ENCODE data around the gene TTBK2. TPM values are rescaled to one million over a fixed set of nuclear protein-coding genes. Genes with fewer than 3 reads are reported as not detected.

The TTBK2 gene
- total and polyA plus RNA-seq, 10 of the 15 experiments (the other 5 are each of a cell fraction or from before 2014, with no cell fraction given) = 0.66 to 9.1 (median 3.7) TPM

DNA sequence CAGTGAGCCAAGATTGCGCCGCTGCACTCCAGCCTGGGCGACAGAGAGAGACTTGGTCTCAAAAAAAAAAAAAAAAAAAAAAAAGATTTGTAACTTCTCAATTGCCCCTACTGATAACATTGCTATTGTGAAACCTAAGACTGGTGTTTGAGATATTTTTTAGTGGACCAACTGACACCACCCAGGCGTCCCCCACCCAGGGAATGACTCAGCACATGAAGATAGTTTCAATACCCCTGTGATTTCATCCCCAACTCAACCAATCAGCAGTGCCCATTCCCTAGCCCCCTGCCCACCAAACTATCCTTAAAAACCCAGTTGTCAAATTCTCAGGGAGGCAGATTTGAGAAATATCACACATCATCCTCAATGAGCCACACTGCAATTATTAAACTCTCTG lies 76.9 kb downstream of the TTBK2 start (continued):
- no peak for TF ChIP-seq CBFB (IDR thresholded peaks at IDR 0.05; ENCODE audit: low read depth)
- no peak for TF ChIP-seq CREB1 (IDR thresholded peaks at IDR 0.05; ENCODE audit: low read depth)
- no peak for TF ChIP-seq MYB (IDR thresholded peaks at IDR 0.05; ENCODE audit: borderline replicate concordance, low read depth, low read length)
- no peak for TF ChIP-seq IRF5 (IDR thresholded peaks at IDR 0.05; ENCODE audit: borderline replicate concordance)
- TF ChIP-seq, protein P1, sequence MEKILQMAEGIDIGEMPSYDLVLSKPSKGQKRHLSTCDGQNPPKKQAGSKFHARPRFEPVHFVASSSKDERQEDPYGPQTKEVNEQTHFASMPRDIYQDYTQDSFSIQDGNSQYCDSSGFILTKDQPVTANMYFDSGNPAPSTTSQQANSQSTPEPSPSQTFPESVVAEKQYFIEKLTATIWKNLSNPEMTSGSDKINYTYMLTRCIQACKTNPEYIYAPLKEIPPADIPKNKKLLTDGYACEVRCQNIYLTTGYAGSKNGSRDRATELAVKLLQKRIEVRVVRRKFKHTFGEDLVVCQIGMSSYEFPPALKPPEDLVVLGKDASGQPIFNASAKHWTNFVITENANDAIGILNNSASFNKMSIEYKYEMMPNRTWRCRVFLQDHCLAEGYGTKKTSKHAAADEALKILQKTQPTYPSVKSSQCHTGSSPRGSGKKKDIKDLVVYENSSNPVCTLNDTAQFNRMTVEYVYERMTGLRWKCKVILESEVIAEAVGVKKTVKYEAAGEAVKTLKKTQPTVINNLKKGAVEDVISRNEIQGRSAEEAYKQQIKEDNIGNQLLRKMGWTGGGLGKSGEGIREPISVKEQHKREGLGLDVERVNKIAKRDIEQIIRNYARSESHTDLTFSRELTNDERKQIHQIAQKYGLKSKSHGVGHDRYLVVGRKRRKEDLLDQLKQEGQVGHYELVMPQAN (conservative IDR thresholded peaks at IDR 0.05) = no peak
- no peak for TF ChIP-seq ZBED1 (IDR thresholded peaks at IDR 0.05; ENCODE audit: borderline replicate concordance)
- TF ChIP-seq BACH1 (IDR thresholded peaks at IDR 0.05; ENCODE audit: borderline replicate concordance) = no peak

- Histone ChIP-seq H3K36me3 (ENCODE audit: control insufficient read depth in 2 of 2, insufficient read depth in 2 of 2, low read length in 1 of 2) (no peaks in the 10 kb centered on the region), H4K20me1 (ENCODE audit: control insufficient read depth, insufficient read depth) (no peaks in the 10 kb centered on the region), H3K27ac (ENCODE audit: control insufficient read depth, insufficient read depth) (no peak overlapping the region), H3K27me3 (replicated peaks in 1 of 2; ENCODE audit: control insufficient read depth in 2 of 2, insufficient read depth in 2 of 2, low read length in 1 of 2) (no peaks in the 10 kb centered on the region), H3K9me3 (replicated peaks; ENCODE audit: control insufficient read depth, insufficient read depth, low read length) (no peaks in the 10 kb centered on the region), H3K79me2 (ENCODE audit: control insufficient read depth, insufficient read depth, low read length) (no peaks in the 10 kb centered on the region), H3K4me2 (ENCODE audit: control insufficient read depth, insufficient read depth) (no peak overlapping the region), H3K4me1 (ENCODE audit: control insufficient read depth, insufficient read depth, low read length) (no peaks in the 10 kb centered on the region), H2AFZ (ENCODE audit: control insufficient read depth, low read depth, low read length) (no peak overlapping the region), H3K9ac (ENCODE audit: control insufficient read depth, insufficient read depth, low read length) (no peak overlapping the region), H3K4me3 (no peak overlapping the region)
- RAD21 ChIA-PET (ENCODE audit: unreplicated experiment) = no interaction called here
- POLR2A ChIA-PET = no interaction called here
- DNase-seq (ENCODE audit: low read depth, low spot score) (no peak), ATAC-seq (no peak), FAIRE-seq (no peak)
- intact Hi-C loops (cut with micrococcal nuclease; ENCODE audit: unreplicated experiment) = no loop called here
- TF ChIP-seq HCFC1 (IDR thresholded peaks at IDR 0.05; ENCODE audit: low read length) (no peak), POLR2AphosphoS5 (IDR thresholded peaks at IDR 0.05; ENCODE audit: low read length) (no peak)
- CTCF ChIA-PET = interaction anchor here (1.2 to 1.4 kb wide), 2 partner anchors 10 to 11 kb away, joined by 3 to 5 read pairs; no protein-coding TSS in a partner anchor
- in situ Hi-C loops (cut with MboI) = no loop called here
- WGBS (ENCODE audit: insufficient coverage, insufficient replicate concordance, low lambda C conversion rate, missing lambda C conversion rate) = 100% methylated on average over 1 of the region's 1 CpG
- SMC1A ChIA-PET (ENCODE audit: uncharacterized antibody, unreplicated experiment) = interaction anchor here (0.7 kb wide), 1 partner anchor 953 kb away, joined by 4 read pairs; no protein-coding TSS in a partner anchor
- BruUV-seq (replicated peaks) = no TSS peak
These were observed 84.3 kb downstream of the TTBK2 start for GRCh38 chr15:42836251-42836650.
